HG03175 (cell line): ENCODE data around the gene TBX4.

Experiments used
- ATAC-seq: cut with Tn5 transposase; IDR thresholded peaks from one replicate; pipeline ENCODE4 v1.9.1; 2021; ENCODE audit warnings: mild to moderate bottlenecking, moderate library complexity; ENCODE audit not compliant: unreplicated experiment

The TBX4 gene

DNA sequence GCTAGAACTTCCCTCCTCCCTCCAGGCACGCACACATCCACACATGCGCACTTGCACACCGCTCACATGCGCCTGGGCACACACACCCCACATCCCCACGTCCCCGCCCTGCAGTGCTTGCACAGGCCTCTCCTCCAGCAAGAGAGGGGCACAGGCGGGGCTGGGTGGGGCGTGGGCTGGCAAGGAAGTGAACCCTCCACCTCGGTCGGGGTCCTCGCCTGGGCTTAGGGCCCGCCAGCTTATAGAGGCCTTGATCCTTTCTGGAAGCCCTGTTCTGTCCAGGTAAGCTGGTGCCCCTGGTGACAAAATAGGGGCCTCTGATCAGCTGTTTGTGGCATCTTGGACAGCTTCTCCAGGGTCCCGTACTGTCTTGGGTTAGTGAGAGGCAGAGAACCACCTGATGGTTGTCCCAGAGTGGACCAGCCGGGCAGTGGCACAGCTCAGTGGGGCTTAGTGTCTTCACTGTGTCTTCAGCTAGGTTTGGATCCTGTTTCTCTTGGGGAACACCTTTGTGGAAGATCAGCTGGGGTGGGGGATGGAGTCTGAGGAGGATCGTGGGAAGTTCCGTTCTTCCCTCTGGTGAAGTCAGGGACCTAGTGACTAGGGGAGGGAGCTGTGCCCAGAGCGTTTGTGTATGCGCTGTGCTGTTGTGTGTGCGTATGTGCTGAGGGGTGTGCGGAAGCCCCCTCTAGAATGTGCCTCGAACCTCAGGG lies 12.1 kb downstream of the TBX4 start:
- ATAC-seq, result no peak

DNA sequence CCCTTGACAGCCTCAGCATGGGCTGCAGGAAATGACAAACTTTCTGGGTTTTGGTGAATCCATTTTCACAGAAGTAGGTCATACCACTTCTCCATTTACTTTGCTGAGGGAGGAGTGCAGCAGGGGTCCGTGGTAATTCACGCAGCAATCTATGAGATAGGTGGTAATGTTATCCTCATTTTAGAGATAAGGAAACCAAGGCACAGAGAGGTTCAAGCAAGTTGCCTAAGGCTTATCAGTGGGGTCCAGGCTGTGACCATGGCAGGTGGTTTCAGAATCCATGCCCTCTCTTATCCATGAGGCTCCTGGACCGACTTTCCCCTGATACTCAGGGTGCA lies 12.6 kb downstream of the TBX4 start:
- ATAC-seq, result no peak

DNA sequence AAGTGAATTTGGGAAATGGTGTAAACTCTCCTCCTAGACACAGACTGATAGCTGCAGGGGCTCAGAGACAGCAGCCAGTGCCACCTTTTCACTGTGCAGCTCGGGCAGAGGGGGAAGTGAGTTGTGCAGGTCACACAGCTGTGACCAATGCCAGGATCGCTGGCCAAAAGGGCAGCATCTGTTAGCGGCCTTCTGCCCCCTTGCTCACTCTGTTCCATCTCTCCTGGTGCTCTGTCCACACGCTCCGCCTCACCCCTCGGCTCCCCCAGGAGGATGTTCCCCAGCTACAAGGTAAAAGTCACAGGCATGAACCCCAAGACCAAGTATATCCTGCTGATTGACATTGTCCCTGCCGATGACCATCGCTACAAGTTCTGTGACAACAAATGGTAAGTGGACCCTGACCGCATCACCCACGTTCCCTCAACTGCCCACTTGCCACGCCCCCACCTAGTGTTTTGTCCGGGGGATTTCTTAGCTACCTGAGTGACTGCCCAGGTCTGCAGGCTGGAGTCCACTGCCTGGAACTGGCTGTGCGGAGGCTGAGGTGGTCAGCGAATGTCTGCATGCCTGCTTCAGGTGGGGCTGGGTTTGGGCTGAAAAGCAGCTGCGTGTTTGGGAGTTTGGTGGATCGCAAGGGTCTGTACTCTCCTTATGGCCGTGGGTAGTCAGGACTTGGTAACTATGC lies 13.5 kb downstream of the TBX4 start:
- ATAC-seq, result no peak

DNA sequence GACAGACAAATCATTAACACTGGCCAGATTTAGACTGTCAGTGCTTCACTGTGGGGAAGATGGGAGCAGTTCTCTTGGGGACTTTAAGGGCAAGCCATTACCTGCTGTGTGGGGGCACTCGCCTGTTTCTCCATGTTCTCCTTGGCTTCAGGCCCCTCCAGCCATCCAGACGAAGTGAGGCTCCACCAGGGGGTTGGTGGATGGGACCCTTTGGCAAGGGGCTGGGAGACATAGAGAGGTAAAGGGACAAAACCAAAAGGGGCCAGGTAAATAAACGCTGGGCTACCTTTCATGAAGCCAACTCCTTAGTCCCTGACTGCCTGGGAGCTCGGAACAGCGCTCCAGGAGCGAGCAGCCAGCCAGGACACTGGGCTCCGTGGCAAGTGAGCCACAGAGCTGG lies 14.0 kb downstream of the TBX4 start:
- no peak for ATAC-seq

DNA sequence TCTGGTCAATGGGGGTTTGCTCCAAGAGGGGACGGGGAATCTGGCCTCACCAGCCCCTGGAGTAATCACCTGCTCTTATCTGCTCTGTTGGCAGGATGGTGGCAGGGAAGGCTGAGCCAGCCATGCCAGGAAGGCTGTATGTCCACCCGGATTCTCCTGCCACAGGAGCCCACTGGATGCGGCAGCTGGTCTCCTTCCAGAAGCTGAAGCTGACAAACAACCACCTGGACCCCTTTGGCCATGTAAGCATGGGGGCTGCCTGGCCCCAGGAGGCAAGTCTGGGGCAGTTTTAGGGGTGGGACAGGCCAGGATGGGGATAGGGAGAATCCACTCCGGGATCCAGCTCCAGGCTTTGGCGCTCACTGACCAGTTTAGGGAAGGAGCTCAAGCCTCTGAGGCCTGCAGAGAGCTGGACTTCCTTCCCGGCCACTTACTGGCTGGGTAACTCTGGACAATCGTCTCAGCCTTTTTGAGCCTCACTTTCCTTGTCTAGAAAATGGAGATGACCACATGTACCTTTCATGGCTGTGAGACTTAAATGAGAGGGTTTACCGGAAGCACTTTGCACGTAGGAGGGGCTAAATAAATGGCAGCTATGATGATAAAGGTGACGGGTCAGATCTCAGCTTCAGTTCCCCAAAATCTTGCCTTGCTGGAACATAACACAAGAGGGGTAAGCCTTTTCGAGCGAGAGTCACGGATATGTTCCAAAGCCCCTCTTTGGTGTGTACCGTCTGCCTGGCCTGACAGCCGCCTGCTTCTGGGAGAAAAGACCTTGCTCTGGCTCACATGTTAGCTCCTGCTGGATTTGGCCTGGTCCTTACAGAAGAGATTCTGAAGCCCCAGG lies 15.4 kb downstream of the TBX4 start:
- ATAC-seq, result no peak

DNA sequence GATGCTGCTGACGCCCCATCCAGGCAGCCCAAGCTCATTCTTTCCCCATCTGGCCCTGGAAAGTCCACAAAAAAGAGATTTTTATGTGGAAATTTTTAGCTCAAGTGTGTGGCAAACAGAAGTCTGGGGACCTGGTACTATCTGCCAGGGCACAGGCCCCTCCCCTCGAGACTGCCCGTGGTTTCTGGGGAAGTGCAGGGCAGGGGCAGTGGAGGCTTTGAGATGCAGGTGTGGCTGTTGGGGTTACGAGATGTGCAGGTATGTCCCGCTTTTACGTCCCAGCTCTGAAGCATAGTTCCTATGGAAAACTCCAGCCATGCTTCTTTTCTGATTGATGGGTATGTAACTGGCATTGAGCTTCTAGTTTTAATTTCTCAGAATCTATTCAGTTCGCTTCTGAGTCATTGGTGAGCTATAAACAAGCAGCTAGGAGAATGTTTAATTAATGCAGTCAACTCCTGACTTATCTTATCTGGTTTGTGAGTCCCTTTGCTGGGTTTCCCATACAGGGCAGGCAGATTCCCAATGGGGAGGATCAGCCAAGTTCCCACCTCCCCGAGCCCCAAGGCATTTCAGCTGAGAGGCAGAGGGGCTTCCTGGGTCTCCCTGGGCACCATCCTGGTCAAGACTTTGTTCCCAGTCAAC lies 16.2 kb downstream of the TBX4 start:
- no peak for ATAC-seq

DNA sequence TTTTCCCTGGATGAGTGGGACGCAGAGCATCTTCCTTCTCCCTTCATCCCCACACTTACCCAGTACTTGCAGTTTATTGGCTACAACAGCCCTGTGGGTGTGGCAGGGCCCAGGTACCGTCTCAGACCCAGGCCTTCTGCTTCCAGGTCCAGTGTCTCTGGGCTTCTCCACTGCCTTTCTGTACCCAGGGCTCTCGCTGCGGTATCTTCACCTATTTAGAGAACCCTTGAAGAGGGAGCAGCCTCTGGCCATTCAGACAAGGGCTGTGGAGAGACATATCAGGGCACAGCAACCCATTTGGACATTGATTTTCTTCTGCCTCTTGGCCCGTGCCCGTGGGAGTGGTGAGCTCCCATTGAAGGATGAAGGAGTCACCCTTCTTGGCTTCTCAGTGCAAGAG lies 17.3 kb downstream of the TBX4 start:
- no peak for ATAC-seq

DNA sequence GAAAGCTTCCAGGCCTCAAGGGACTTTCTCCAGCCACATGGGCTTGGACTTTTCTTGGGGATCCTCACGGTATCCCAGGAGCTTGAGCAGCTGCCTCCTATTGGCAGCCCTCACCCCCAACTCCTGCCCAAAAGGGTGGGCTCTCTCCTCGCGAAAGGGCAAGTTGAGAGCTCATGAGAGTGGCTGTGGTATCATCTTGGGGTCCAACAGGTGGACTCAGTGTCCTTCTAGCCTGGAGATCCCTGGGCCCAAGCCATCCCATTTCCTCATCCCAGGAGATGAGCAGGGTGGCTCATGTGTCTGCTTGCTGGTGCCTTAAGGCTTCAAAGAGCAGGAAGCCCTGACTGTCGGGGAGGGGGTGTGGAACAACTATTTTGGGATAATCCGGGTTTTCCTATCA lies 17.7 kb downstream of the TBX4 start:
- no peak for ATAC-seq

DNA sequence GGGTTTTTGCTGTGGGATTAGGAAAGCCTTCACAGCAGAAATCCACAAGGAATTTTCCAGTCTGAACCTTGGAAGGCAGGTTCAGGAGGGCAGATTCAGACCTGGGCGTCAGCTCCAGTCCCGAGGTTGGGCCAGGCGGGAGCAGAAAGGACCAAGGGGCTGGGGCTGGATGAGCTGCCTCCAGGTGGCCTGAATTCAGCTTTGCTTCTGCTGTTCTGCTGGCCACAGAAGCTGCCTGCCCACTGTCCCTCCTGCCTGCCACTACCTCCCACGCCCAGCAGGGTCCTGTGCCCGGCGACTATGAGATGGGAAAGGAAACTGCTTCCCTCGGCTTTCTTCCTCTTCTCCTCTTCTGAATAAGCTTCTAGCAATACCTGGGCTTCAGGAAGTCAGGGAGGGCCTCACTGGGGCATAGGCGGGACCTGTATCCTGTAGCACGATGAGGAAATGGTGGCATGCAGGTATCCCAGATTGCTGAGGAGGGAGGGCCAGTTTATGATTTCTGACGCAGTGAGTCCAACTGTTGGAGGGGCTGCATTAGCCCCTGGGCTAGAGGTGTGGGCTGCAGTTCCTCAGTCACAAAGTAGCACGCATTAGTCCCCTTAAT lies 18.4 kb downstream of the TBX4 start:
- no peak for ATAC-seq

DNA sequence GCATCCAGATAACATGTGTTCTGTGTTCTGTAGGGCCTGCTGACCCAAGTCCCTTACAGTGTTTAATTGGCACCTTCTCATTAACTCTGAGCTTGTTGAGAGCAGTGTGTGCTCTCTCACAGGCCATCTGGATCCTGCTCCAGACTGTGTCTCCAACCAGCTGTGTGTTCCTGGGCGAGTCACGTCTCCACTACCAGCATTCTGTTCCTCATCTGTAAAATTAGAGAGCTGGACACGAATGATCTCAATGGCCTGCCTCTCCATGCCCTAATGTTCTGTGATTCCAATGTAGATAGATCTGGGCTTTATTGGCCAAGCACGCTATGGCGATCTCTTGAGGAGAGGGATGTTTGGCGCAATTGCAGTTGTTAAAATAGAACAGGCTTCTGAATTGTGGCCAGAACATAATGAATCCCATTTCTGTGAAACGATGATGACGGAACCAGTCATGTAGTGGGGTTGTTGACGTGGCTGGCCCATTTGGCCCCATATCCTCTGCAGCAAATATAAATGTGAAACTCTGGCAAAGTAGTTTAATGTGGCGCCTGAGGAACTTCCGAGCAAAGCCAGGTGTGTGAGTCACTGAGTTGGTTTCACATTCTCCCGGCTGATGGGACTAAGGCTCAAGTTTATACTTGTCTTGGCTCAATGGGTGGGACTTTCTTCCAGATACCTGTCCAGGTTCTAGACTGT lies 22.2 kb downstream of the TBX4 start:
- ATAC-seq, result no peak

DNA sequence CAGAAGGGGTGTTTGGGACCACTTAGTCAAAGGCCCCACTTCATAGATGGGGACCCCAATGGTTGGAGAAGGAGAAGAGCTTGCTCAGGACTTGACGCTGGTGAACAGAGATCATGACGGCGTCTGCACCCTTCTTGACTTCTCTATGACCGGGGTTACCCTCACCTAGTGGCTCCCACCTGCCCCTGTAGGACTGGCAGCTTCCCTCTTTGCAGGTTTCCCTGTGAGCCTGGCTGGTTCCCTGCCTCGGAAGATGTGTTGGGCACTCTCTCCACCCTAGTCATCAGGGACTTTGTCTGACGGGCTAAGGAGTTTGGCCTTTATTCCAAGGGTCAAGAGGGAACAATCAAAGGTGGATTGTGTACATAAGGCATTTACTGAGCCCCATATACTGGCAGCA lies 22.7 kb downstream of the TBX4 start:
- ATAC-seq, result no peak

DNA sequence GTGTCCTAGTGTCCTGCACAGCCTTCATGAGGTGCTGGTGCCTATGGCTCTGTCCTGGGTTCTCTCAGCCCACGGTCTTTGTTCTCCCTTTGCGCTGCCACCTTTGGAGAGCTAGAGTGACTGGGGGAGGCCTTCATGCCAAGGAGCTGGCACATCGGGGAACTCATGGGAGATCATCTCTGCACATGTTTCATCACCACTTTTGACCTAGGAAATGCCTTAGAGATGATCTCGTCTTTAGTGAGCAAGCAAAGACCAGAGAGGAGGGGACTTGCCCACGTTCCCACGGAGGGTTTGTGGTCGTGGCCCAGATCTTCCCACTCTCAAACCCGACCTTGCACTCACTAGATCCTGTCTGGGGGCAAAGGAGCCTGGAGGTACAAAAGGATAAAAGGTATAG lies 23.5 kb downstream of the TBX4 start:
- no peak for ATAC-seq

DNA sequence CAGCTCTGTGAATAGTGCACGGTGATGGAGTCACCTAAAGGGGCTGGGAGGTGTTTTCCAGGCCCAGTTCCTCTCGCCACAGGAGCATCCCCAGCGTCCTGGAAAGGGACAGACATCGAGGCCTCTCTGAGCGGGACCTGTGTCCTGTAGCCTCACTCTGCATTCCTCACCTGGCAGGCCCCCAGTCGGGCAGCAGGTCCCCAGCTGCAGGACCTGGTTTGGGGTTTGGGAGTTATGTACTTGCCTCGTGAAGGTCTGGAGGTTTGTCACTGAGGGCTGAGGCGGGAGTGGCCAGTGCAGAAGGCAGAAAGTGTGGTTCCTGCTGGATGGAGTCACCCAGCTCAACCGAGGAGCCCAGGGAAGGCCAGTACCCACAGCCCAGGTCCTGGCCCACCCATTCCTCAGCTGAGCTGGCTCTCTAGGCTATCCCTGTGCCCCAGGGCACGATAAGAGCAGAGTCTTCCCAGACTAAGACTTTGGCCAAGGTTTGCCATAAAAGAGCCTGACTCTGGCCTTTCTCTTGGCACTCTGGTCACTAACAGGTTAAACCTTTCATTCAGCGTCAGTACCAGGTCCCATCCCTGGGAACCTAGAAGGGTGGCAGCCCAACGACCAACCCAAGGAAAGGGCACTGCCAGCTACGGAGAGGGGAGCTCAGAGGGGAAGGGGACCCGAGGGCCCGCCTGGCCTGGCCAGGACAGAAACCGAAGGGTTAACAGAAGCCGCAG lies 24.4 kb downstream of the TBX4 start:
- ATAC-seq, result no peak

DNA sequence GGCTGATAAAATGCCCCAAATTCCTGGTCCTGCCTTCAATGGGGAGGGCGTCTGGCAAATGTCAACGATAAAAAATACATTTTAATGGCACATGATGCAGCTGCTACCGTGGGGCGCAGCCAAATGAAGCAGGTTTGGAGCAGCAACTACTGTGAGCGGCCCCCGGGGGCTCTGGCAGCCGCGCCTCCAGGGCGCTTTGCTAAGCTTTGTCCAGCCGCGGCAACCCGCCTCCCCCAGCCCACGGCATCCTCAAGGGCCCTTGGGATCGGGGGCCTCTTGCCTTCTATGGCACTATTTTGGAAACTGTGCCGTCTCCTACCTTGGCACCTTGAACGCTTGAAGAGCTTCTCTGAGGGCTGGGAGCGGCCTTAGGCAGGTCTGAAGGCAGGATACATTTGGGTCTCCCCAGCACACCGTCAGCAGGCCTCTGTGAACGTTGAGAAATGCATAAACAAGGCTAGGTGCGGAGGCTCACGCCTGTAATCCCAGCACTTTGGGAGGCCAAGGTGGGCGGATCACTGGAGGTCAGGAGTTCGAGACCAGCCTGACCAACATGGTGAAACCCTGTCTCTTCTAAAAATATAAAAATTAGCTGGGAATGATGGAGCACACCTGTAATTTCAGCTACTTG lies 25.1 kb downstream of the TBX4 start:
- no peak for ATAC-seq

DNA sequence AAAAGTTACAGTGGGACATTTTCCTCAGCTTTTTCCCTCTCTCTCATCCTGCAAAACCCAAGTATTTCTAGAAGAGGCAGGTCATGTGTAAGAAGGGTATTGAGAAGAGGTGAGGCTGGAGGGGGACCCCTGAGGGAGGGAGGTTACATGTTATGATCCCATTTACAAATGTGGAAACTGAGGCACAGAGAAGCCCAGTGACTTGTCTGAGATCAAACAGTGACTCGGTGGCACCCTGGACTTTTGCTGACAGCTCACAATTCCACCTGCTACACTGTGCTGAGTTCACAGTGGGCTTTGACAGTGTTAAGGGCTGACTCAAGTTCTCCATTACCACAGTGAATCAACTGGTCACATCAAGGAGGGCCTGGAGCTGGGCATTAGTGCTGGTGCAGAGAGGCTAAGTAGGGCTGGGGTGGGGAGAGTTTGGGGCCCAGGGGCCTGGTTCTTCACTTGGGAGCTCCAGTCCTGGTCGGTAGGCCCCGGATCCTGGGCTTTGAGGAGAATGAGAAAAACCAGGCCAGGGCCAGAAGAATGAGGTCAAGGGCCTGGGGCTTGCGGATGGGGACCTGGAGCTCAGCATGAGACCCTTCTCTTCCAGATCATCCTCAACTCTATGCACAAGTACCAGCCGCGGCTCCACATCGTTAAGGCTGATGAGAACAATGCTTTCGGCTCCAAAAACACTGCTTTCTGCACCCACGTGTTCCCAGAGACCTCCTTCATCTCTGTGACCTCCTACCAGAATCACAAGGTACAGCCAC lies 26.0 kb downstream of the TBX4 start:
- no peak for ATAC-seq

DNA sequence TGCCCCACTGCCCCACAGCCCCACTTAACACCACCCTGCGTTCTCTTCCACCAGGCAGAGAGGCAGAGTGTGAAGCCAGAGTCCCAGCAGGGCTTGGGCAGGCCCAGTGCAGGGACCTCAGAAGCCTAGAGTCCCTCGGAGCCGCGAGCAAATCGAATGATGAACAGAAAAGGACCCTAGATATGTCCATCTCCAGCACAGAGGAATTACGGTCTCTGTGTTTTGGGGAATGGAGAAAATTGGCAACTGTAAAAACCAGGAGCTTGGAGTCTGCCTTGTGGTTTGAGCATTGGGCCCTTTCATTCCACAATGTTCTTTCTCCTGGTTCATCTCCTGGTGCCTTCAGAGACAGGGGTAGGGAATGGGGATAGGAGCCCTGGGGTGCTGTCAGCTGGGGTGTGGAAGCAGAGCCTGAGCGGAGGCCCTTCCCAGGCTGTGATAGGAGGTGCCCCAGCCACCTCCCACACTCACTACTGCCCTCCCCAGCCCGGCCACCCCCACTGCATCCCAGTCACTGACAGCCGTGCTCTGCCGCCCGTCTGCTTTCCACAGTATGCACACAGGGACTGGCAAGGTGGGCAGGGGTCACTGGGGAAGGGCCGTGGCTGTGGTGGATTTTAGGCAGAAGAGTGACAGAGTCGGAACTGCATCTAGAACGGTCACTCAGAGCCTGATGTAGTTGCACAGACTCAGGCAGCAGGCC lies 26.7 kb downstream of the TBX4 start:
- ATAC-seq, result no peak

DNA sequence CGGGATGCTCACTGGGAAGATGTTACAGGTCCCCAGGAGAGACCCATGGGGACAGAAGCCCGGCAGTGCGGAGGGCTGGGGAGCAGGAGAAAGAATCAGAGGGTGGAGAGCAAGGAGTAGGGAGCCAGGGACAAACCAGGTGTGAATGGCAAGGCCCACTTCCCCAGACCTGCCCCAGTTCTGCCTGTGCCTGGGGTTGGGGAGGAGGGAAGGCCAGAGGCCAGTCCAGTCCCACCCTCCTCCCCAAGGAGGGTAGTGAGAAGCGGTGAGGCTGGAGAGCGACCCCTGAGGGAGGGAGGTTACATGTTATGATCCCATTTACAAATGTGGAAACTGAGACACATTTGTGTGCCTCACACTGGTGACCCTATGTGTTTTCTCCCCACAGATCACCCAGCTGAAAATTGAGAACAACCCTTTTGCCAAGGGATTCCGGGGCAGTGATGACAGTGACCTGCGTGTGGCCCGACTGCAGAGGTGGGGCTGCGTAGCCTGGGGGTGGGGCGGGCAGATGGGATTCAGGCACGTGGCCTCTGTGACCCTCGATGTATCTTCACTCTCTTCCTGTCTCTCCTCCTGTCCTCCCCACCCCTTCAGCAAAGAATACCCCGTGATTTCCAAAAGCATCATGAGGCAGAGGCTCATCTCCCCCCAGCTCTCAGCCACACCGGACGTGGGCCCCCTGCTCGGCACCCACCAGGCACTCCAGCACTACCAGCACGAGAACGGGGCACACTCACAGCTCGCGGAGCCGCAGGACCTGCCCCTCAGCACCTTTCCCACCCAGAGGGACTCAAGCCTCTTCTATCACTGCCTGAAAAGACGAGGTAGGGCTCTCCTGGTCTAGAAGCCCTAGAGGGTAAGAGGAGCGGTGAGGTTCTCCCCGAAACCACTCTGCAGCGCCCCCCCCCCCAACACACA lies 27.5 kb downstream of the TBX4 start:
- ATAC-seq, result no peak
